Measurements from ENCODE around the gene TSPAN13. TPM values are rescaled to one million over a fixed set of nuclear protein-coding genes. Genes with fewer than 3 reads are reported as not detected.

The TSPAN13 gene
- polyA plus RNA-seq, 2 of the 4 experiments (the other 2 are of a cell fraction): 9.6 to 40.7 TPM

DNA sequence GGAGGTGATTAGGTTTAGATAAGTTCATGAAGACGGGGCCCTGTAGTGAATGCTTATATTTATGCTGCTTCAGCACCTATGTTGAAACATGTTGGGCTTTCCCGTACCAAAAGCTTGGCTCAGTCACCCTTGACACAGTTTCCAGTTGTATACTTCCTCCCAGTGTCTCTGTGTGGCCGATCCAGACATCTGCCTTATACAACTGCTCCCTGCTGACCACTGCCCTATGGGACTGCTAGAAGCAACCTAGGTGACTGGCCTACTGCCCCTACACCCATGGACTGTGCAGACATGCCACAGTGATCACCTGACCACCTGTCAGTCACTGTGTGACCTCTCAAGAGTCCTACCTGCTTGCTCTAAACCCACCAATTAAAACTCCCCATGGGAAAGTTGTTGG, 22.6 kb upstream of the TSPAN13 start:
- no peak overlapping the region for H3K4me2 ChIP-seq
- no peak overlapping the region for H3K4me3 ChIP-seq
- peaks cover 17% of the 10 kb centered on the region; the same call in 2 of the 3 replicates for H3K4me1 ChIP-seq
- CTCF ChIA-PET: no interaction called here
- POLR2A ChIA-PET: no interaction called here
- TF ChIP-seq MAFK (IDR thresholded peaks at IDR 0.05; ENCODE audit: partially characterized antibody) (peak; percentile 2), TP53 (CRISPR knock-in tag; IDR thresholded peaks at IDR 0.05) (no peak)
- DNase-seq (ENCODE audit: low read depth in 1 of 2, low spot score in 1 of 2) (no peak), ATAC-seq (no peak), FAIRE-seq (no peak)
- no peaks in the 10 kb centered on the region for H3K9me3 ChIP-seq
- 86% methylated on average over 3 of the region's 3 CpGs for WGBS (ENCODE audit: missing lambda C conversion rate)
- H3K27ac ChIP-seq: no peak overlapping the region

DNA sequence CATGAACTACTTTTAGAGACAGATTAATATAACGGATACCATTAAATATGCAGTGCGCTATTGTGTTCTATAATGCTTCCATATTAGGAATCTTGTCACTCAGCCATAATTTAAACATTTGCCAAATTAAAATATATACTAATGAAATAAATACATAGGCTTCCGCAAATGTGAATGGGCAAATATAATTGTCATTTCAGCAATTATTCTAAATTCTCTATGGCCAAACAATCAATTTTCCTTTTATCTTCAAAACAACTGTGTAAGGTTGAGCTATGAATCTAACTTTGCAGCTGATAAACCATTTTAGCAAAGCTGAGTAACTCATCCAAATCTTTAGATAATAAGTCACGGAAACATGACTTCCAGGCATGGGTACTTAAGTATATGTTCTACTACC, 20.7 kb upstream of the TSPAN13 start:
- 93% methylated on average over 4 of the region's 4 CpGs for WGBS (ENCODE audit: missing lambda C conversion rate)
- no peak for ATAC-seq
- Histone ChIP-seq H3K4me3 (no peak overlapping the region), H3K9me3 (no peaks in the 10 kb centered on the region), H3K27ac (no peak overlapping the region), H3K4me2 (no peak overlapping the region), H3K4me1 (peaks cover 10% of the 10 kb centered on the region; the same call in 2 of the 3 replicates)
- POLR2A ChIA-PET: no interaction called here
- FAIRE-seq: no peak
- peak; percentile 54 for TF ChIP-seq MAFK (IDR thresholded peaks at IDR 0.05; ENCODE audit: partially characterized antibody)
- no peak for TF ChIP-seq BCL3 (IDR thresholded peaks at IDR 0.05)
- CTCF ChIA-PET: no interaction called here
- no peak for DNase-seq (ENCODE audit: low read depth in 1 of 2, low spot score in 1 of 2)

- Histone ChIP-seq H3K4me1 (peaks cover 11% of the 10 kb centered on the region; the same call in 2 of the 3 replicates), H3K9me3 (no peaks in the 10 kb centered on the region), H3K4me3 (no peak overlapping the region), H3K27ac (no peak overlapping the region), H3K4me2 (no peak overlapping the region)
- no peak for FAIRE-seq
- CTCF ChIA-PET: no interaction called here
- no peak for ATAC-seq
- POLR2A ChIA-PET: no interaction called here
- 93% methylated on average over 7 of the region's 7 CpGs for WGBS (ENCODE audit: missing lambda C conversion rate)
- no peak for DNase-seq (ENCODE audit: low read depth in 1 of 2, low spot score in 1 of 2)
- TF ChIP-seq TFCP2L1 (CRISPR knock-in tag; IDR thresholded peaks at IDR 0.05) (no peak), HOXA7 (CRISPR knock-in tag; IDR thresholded peaks at IDR 0.05) (no peak), PHF8 (IDR thresholded peaks at IDR 0.05; ENCODE audit: borderline replicate concordance, low read depth) (no peak), SREBF2 (IDR thresholded peaks at IDR 0.05) (no peak), EHMT2 (IDR thresholded peaks at IDR 0.05; ENCODE audit: low read depth) (no peak), FOXS1 (CRISPR knock-in tag; IDR thresholded peaks at IDR 0.05) (no peak), CEBPB (IDR thresholded peaks at IDR 0.05) (no peak), EHF (CRISPR knock-in tag; IDR thresholded peaks at IDR 0.05) (no peak), RARB (CRISPR knock-in tag; IDR thresholded peaks at IDR 0.05) (no peak), KDM1A (IDR thresholded peaks at IDR 0.05; ENCODE audit: low read depth) (no peak), EP300 (IDR thresholded peaks at IDR 0.05) (no peak), MAZ (IDR thresholded peaks at IDR 0.05; ENCODE audit: borderline replicate concordance, low read depth, low read length) (no peak), RAD21 (conservative IDR thresholded peaks at IDR 0.05 in 1 of 2, IDR thresholded peaks at IDR 0.05 in 1 of 2) (no peak), HDAC2 (IDR thresholded peaks at IDR 0.05) (no peak), KDM5A (IDR thresholded peaks at IDR 0.05) (no peak)
Measured at GRCh38 chr7:16734148-16734726, 19.3 kb upstream of the TSPAN13 start.

DNA sequence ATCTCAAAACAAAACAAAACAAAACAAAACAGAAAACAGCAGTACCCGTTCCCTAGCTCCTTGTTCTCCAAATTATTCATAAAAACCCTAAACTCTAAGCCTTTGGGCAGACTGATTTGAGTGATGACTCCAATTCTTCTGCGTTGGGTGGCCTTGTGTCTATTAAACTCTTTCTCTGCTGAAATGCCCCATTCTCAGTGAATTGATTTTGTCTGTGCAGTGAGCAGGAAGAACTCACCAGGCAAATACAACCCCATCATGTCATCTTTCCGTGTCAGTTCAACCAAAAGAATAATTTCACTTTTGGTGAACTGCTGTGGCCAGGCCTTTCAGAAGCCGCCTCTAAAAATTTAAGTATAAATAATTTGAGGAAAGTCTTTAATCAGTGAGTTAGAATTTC, 18.5 kb upstream of the TSPAN13 start:
- POLR2A ChIA-PET: no interaction called here
- Histone ChIP-seq H3K9me3 (no peaks in the 10 kb centered on the region), H3K4me1 (peaks cover 18% of the 10 kb centered on the region; the same call in 2 of the 3 replicates), H3K4me2 (peak overlapping the region; percentile 42; the same call in 2 of the 3 replicates), H3K27ac (no peak overlapping the region), H3K4me3 (no peak overlapping the region)
- DNase-seq (ENCODE audit: low read depth in 1 of 2, low spot score in 1 of 2) (no peak), FAIRE-seq (no peak), ATAC-seq (no peak)
- WGBS (ENCODE audit: missing lambda C conversion rate): 86% methylated on average over 4 of the region's 4 CpGs
- CTCF ChIA-PET: no interaction called here
- TF ChIP-seq FOSB (CRISPR knock-in tag; IDR thresholded peaks at IDR 0.05): no peak

All from A549 (cell line).